GM12873 (cell line): Measurements from ENCODE around the gene KCNK13.
A peak's percentile ranks its signal among the peaks of the same experiment; 100 is the strongest.

Experiments
- TF ChIP-seq, protein P1 (sequence below): IDR thresholded peaks from 2 replicates; pipeline ENCODE4 v1.5.1; 2012; ENCODE audit warnings: low read depth, mild to moderate bottlenecking, moderate library complexity, low read length, control low read depth; ENCODE audit not compliant: insufficient read depth; ENCODE audit errors: missing control alignments

Gene KCNK13

GRCh38 chr14:90095096-90095495 lies 33.3 kb downstream of the KCNK13 start:
- TF ChIP-seq, protein P1, sequence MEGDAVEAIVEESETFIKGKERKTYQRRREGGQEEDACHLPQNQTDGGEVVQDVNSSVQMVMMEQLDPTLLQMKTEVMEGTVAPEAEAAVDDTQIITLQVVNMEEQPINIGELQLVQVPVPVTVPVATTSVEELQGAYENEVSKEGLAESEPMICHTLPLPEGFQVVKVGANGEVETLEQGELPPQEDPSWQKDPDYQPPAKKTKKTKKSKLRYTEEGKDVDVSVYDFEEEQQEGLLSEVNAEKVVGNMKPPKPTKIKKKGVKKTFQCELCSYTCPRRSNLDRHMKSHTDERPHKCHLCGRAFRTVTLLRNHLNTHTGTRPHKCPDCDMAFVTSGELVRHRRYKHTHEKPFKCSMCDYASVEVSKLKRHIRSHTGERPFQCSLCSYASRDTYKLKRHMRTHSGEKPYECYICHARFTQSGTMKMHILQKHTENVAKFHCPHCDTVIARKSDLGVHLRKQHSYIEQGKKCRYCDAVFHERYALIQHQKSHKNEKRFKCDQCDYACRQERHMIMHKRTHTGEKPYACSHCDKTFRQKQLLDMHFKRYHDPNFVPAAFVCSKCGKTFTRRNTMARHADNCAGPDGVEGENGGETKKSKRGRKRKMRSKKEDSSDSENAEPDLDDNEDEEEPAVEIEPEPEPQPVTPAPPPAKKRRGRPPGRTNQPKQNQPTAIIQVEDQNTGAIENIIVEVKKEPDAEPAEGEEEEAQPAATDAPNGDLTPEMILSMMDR: no peak

GRCh38 chr14:90096566-90096965 lies 34.8 kb downstream of the KCNK13 start:
- TF ChIP-seq, protein P1: no peak

DNA sequence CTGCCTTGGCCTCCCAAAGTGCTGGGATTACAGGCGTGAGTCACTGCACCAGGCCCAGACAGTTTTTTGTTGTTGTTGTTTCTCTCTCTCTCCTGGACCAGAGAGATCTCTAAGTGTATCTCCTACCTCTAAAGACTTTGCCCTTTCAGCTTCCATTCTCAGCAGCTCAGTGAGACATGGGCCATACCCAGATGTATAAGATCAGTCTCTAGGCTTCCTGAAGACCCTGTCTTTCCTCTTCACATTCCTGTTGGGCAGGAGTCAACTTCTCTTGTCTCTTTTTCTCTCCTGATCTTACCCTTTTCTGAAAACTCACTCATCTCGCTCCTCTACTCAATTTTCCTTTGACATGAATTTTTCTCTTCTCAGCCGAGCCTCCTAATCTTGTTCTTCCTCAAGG lies 42.0 kb downstream of the KCNK13 start:
- TF ChIP-seq, protein P1: no peak

- TF ChIP-seq, protein P1: no peak
These were observed 44.0 kb downstream of the KCNK13 start for GRCh38 chr14:90105756-90106155.

GRCh38 chr14:90107789-90108188 lies 46.0 kb downstream of the KCNK13 start:
- TF ChIP-seq, protein P1: no peak

DNA sequence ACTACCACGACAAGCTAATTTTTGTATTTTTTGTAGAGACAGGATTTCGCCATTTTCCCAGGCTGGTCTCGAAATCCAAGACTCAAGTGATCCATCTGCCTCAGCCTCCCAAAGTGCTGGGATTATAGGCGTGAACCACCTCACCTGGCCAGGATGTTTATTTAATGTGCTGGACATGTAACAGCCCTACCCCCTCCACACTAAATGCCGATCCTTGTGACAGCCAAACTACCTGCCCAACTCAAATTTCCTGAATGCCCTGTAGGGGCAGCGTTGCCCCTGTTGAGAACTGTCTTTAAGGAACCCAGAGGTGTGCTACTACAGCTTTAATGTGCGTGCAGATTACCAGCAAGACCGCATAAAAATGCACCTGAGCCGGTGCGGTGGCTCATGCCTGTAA lies 48.1 kb downstream of the KCNK13 start:
- TF ChIP-seq, protein P1: peak; percentile 32

DNA sequence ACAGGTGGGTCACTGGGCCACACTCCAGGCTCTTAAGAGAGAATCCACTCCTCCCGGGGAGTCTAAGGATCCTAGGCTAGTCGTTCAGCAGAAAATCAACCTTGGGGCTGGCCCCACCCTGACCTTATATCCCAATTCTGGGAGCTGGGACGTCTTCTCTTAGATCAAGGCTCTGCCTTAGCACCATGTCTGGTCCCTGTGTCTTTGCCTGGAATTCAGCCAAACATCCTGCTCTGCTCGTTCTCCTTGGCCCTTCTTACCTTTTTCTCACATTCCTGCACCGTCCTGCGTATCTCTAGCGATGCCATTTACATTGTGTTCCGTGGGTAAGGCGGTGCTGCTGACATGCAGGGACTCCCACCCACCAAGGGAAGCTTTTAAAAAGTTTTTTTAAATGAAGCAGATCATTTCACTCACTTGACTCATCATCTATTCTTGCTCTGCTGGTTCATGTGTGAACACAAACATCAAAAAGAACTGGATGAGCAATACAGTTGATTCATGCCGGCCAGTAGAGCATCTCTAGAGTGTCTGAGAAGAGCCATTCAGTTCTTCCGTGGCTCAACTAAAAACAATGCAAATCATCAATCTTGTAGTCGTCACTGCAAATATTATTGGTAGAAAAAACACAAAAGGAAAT lies 50.2 kb downstream of the KCNK13 start:
- TF ChIP-seq, protein P1: no peak

DNA sequence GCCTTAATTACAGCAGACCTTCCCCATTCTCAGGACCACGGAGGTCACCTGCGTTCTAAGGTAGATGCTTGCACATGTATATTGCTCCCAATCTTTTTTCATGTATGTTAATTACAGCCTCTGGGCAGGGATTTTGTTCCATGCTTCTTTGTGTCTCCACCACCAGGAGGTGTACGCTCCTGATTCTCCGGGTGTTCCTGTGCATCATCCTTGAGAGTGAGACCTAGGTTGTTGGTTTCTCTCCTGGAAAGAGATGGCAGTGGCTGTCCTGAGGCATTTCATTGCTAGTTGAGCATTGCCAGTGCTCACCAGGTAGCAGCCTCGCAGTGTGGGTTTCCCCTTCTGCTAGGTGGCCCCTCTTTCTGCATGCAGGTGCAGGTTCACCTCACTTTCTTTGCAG lies 52.8 kb downstream of the KCNK13 start:
- TF ChIP-seq, protein P1: peak; percentile 1
